Amygdala (tissue), 56 donors: ENCODE results near the gene COL19A1.
"Not testable (repeated sequence)": the region's sequence is repeated elsewhere in the genome, so short reads cannot be mapped to it uniquely, and the experiment has no call there.

Experiments
- DNase-seq, 56 donors: peaks; one replicate each; lab custom pipeline; 2025; lab: John Stamatoyannopoulos, UW

Gene COL19A1

DNA sequence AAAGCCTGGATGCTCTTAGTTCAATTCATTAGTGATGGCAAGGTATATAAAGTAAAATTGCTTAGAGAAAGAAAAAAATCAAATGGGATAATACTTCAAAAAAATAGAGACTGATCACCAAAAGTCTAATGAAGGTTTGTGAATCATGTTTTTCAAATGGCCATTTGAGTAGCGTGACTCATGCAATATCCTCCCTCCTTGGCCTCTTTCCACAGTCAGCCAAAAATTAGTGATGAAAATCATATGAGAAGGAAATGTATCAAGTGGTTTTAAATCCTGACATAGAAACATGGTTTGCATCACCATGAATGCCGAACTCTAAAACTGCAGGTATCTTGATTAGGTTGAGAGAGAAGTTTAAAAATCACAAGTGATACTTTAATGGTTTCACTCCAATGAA is 1.2 kb upstream of the COL19A1 start:
- DNase-seq: no peak

DNA sequence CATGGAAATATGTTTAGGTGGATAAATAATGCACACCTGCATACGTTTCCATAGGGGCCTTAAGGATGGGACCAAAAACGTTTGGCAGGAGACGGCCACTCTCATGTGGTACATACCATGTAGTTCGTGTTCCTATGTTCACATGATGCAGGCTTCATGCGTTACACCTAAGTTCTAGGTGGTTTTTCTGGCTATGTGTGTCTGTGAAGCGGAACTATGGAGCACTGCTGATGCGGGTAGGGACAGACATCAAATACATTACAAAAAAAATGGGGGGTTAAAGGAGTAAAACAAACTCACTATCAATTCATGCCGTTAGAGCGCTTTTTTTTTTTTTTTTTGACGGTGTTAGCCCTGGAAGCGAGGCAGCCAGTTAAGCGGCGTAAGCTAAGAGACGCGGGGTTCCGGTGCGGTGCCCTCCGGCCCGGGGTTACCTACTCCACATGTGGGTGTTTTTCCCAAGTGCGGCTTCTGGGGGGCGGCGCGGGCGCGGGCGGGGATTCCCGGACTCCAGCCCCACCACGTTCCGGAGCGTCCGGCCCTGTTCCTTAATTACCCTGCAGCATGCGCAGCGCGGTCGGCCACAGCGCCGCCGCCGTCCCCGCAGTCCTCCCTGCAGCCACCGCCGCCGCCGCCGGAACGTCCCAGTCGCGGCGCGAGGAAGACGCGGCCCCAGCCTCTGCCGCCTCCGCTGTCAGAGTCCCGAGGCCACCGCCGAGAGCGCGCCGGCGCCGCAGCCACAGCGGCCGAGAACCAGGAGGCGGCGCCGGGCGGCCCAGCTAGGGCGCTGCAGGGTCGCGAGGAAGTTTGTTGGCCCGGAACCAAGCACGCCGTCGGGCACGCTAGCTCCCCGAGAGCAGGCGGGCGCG is 648 bp downstream of the COL19A1 start:
- peak in 34 of 56 donors; percentile 7 to 64 (median 26) for DNase-seq

DNA sequence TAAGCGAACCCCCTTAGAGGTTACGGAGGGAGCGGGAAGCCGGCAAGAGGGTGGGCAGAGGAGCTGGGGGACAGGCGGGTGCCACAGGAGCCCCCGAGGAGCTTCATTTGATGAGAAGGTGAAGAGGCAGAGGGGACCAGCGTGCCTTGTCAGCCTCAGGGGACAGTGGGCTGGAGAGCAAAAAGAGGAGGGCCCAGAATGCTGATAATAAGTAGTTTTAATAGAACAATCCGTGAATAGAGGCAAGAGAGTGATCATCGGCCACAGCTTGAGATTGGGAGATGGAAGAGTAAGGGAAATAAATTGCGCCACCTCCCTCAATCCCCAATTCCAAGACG is 1.3 kb downstream of the COL19A1 start:
- peak in 2 of 56 donors; percentile 62 to 64 for DNase-seq

DNA sequence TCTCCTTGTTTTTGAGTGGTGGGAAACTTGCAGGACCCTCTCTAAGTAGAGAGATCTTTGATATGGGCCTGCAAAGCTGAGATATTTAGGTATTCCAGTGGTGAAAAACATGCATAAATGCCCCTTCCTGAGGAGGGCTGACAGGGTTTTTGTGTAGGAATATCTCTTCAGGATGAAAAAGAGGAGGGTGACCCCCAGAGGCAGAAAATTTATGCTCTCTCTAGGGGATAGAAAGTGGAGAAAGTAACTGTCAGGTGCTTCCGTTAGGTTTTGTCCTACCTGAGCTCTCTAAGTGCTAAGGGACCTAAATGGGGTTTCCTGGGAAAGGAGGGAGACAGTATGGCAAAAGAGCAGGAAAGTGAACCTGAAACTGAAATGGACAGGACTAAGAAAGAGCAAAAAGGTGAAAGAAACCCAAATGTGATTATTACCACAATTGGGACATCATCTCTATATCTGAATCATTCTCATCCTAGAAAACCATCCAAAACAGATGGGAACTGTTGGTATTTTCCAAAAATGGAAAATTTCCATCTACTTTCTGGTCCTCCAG is 2.0 kb downstream of the COL19A1 start:
- no peak for DNase-seq

DNA sequence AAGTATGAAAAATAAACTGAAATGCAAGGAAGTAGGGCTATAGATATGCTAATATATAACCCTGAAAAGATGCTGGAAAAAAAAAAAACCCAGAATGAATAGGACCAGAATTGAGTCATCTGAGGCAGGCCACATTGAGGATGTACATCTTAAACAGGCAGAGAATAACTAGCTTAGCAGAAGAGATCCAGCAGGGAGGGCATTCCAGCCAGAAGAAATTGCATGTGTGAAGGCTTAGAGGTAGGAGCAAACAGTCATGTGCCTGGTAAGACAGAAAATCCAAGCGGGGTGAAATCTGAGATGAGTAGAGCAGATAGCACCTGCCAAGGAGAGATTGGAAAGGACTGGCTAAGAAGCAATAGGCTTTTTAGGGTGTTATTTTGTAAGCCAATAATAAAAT is 2.6 kb downstream of the COL19A1 start:
- no peak for DNase-seq

DNA sequence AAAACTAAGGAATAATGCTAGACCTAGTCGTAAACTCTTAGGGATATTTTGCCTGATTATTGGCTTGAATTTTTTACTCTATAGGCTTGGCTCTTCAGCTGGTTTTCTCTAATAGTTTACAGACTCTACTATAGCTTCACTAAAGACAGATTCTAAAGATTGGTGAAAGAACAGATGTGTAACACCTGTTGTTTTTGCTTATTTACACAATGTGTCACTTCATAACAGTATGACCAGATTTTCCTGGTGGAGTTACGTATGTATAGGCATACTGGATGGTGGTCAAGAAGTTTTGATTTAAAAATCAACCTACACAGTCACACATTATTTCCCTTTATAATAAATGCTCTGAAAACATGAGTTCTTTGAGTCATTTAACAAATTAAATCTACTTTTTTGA is 4.8 kb downstream of the COL19A1 start:
- DNase-seq: no peak

DNA sequence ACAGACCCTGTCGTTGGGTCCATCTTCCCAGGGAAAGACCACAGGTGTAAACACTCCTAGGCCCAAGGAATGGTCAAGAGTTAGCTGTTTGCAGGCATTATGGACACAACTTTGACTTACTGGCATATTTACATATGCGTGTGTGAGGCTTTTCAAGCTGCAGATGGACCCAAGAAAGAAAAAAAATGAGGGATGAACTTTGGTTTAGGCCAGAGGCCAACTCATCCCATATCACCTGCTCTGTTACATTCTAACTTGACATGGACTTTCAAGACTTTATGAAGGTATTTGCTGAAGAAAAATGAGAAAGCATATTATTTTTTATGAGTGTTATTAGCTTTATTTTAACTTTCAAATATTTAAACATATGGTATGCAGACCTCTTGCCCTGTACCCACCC is 6.9 kb downstream of the COL19A1 start:
- no peak for DNase-seq

DNA sequence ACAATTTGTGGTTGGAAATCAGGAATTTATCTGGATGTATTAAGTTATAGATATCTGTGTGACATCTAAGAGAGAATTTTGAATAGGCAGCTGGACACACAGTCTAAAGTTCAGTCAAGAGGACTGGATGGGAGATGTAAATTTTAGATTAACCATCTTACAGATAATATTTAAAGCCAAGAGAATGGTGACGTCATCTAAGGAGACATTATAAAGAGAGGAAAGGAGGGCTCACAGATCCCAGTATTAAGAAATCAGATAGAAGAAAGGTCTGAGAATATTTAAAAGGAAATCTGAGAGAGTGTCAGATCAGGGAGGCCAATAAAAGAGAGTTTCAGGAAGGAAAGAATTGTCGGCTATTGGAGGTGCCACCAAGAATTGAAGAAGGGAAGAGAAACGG is 9.4 kb downstream of the COL19A1 start:
- no peak for DNase-seq

DNA sequence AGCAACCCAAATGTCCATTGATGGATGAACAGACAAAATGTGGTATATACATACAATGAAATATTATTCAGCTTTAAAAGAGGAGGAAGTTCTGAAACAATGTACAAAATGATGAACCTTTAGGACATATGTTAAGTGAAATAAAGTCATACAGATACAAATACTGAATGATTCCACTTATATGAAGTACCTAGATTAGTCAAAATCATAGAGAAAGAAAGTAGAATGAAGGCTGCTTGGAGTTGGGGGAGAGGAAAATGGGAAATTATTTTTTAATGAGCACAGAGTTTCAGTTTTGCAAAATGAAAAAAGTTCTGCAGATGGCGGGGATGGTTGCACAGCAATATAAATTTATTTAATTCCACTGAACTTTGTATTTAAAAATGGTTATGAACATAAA is 12.4 kb downstream of the COL19A1 start:
- DNase-seq: no peak

DNA sequence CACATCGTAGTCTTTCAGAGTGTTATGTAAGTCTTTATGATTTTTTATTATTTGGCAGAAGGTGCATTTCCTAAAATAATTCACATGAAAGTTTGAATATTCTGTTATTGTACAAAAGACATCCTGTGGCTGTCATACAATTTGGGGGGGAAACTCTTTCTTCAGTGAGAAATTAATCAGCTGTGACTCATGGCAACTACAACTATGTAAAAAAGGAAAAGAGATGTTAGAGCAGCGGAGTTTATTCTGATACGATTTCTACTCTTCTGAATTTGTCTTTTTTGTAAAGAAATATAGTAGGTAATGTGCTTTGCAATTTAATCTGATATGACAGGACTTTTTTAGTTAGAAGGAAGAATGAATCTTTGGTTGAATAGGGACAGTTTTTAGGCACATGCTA is 14.2 kb downstream of the COL19A1 start:
- no peak for DNase-seq

DNA sequence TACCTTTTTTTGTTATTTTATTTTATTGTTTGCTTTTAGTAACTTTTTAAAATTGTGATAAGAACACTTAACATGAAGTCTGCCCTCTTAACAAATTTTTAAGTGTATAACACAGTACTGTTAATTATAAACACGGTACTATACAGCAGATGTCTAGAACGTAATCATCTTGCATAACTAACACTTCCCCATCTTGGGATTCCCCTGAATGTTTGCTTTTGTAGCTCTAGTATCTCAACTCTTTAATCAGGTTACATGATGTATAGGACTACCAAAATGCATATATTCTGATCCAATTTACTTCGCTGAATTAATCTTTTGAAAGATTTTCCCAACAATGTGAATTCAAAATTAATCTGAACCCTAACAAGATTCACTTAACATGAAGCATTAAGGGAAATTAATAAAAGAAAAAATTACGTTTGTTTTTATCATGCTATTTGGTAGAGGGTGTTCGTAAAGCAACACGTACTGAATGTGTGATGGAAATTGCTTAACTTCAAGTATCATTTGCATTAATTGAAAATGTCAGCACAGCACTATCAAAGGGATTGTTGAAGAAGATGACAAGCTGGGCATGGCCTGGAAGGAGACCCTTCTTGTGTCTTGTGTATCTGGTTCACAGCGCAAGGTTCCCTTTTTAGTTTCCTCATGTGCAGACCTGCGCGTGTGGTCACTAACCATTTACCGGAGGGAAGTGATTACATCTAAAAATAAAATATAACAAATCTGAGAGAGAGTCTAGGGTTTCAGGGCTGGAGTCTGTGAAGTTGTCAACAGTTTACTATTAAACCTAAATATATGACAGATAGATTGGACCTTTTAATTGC is 15.2 kb downstream of the COL19A1 start:
- DNase-seq: no peak

DNA sequence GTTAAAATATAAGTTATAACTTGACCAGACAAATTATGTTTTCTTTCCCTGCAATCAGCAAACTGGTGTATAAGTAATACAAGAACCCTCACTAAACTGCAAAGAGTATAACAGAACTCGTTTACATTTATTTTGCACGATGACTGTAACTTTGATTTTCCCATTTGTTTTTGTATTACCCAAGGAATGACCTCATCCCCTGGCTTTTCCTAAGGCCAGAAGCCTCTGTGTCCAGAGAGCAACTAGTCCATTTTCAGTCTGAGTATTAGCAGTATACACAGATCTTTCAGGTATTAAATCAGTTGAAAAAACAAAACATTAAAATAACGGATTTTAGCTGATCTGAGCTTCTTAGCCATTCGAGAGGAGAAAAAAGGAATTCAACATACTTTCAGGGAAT is 17.2 kb downstream of the COL19A1 start:
- DNase-seq: no peak

DNA sequence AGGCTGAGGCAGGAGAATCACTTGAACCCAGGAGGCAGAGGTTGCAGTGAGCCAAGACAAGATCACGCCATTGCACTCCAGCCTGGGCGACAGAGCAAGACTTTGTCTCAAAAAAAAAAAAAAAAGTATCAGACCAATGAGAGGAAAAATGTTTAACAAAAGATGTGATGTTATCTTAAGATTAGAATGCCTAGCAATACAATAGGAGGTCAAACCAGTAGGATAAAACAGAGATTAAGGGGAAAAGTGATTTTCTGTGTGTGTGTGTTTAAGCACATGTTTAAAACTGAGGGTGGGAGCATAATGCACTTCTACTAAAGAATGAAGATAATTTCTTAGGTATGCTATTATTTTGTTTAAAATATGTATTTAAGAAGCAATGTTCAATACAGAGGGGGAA is 17.9 kb downstream of the COL19A1 start:
- no peak for DNase-seq

DNA sequence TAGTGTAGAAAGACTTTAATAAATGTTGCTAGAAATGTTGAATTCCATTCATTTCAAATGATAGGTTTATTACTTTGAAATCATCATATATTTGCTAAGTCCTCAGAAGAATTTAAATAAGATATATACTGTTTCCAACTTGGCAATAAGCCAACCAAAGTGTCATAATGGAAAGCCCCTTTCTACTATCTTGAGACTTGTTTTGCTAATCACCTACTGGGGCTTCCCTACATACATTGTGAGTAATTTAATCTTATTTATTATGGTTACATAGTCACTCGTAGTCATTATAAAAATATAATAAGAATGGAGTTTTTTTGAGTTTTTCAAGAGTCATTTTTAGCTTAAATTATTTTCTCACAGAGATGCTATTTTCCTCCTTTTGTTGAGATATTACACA is 20.7 kb downstream of the COL19A1 start:
- no peak for DNase-seq

DNA sequence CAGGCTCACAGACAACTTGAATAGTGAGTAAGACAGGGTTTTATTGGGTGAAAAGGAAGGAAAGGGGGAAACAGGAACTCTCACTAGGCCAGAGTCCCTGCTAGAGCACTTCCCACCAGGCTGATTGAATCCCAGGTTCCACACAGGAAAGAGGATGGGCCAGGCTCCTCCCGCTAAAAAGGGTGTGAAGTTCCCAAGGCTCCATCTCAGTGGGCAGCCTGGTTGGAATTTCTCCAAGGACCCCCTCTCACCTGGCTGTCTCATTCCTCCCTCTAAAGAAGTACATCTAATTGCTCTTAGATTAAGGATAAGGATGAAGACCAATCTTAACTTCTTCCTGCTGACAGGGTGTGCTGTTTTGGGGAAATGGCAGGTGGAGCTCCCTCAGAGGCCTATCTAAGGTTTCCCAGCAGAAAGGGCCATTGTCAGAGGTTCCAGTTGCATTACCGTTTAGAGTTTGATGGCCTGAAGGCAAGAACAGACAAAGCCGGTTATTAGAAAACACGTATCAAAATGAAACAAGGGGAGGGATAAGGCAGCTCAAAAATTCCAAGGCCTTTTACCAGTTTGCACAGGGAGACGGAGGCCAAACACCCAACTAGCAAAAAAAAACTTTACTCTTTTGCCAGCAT is 21.5 kb downstream of the COL19A1 start:
- DNase-seq: no peak

DNA sequence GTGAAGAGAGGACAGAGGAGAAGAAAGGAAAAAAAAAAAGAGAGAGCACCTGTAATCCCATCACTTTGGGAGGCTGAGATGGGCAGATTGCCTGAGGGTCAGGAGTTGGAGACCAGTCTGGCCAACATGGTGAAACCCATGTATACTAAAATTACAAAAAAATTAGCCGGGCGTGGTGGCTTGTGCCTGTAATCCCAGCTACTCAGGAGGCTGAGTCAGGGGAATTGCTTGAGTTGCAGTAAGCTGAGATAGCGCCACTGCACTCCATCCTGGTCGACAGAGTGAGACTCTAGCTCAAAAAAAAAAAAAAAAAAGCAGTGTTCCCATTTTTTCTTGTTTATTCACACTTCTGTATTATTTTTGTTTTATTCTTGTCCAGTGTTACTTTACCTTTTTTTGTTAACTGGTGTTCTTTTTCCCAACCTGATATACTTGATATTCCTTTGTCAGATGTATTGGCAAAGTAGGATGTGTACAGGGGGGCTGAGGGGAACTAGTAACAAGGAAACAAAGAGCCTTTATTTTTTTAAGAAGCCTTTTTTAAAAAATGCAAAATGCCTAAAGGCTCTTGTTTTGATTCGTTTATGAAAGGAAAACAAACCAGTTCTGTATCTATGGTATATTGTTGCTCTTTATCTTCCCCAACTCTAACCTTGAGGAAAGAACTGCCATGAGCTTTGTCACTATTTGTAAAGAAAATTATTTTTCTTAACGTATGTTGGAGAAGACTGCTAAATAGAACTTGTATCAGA is 22.3 kb downstream of the COL19A1 start:
- DNase-seq: no peak

DNA sequence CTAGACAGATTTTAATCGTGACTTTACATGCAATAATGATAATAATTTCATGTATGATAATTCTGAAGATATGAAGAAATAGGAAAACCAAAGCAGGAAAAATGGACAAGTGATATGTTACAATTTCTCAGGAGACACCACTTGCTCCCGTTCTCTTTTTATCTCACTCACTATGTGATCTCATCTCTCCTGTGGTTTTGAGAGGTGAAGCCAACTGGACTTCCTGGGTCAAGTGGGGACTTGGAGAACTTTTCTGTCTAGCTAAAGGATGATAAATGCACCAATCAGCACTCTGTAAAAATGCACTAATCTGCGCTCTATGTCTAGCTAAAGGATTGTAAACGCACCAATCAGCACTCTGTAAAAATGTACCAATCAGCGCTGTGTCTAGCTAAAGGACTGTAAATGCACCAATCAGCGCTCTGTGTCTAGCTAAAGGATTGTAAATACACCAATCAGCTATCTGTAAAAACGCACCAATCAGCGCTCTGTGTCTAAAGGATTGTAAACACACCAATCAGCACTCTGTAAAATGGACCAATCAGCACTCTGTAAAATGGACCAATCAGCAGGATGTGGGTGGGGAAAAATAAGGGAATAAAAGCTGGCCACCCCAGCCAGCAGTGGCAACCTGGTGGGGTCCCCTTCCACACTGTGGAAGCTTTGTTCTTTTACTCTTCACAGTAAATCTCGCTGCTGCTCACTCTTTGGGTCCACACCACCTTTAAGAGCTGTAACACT is 23.0 kb downstream of the COL19A1 start:
- DNase-seq: not testable (repeated sequence)

DNA sequence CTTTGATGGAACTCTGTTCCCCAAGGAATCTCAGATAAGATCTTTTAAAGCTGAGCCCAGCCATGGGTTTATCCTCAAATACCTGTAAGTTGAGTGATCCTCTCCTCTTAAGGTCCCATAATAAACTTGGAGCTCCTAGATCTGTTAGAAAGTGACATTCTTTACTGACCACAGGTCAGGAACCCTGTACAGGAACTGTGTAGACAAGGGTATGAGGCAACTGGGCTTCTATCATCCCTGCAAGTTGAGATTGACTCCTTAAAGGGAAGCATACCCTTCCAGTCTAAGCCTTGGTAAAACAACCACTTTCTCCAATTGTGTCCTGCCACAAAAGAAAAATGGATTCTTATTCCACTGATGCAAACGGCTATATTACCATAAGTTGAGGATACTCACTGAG is 26.2 kb downstream of the COL19A1 start:
- DNase-seq: not testable (repeated sequence)

DNA sequence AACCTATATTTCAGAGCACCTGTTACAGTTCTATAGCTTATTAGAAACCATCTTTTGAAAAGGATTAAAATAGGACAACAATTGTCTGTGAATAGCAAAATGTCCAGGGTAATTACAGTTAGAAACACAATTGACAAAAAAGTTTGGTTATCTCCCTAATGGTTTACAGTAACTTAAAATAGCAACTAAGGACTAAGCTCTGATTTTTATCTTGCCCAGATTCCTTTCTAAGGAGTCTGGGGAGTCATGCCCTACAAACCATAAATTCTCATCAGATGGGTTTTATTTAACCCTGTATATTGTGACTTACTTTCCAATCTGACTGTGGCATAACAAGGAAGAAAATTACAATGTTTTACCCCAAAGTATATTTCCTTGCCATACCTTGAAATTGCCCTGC is 26.9 kb downstream of the COL19A1 start:
- not testable (repeated sequence) for DNase-seq
